ENCODE data around the gene TRPV4.

Gene TRPV4

GRCh38 chr12:109743076-109743910 is 89.9 kb downstream of the TRPV4 start:
- in situ Hi-C loops (cut with MboI; ENCODE audit: low sequenced_read_pairs) = no loop called here

DNA sequence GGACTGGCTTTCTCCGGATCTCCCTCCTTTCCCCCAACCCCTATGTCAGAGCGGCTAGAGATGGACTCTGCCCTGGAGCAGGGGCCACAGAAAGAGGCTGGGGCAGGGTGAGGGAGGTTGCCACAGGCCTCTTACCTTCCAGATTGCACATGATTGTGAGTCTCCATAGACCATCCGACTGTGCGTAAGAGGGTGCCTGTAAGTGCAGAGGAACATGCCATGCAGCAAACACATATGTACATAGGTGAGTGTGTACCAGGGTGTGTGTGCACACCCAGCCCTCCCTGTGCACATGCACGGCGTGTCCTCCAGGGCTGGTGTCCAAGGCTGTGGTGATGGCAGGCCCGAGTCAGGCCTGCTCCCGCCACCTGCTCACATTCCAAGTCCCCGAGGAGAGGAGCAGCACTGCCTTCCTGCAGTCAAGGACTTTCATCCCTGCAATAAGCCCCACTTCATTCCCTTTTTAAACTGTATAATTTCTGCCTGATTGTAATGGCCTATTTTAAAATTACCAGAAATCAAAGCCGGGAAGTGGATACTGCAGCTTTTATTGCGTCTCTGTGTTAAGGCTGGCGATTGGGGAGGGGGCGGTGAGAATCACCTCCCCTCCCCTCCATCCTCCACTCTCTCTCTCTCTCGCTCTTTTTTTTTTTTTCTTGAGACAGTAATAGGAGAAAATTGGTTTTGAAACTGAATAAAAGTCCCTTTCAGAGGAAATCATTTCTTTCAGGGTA is 91.1 kb downstream of the TRPV4 start:
- in situ Hi-C loops (cut with MboI; ENCODE audit: low sequenced_read_pairs) = no loop called here

- in situ Hi-C loops (cut with MboI; ENCODE audit: low sequenced_read_pairs) = no loop called here
Measured at GRCh38 chr12:109741286-109741969, 91.8 kb downstream of the TRPV4 start.

- in situ Hi-C loops (cut with MboI; ENCODE audit: low sequenced_read_pairs) = no loop called here
Measured at GRCh38 chr12:109740694-109741245, 92.4 kb downstream of the TRPV4 start.

DNA sequence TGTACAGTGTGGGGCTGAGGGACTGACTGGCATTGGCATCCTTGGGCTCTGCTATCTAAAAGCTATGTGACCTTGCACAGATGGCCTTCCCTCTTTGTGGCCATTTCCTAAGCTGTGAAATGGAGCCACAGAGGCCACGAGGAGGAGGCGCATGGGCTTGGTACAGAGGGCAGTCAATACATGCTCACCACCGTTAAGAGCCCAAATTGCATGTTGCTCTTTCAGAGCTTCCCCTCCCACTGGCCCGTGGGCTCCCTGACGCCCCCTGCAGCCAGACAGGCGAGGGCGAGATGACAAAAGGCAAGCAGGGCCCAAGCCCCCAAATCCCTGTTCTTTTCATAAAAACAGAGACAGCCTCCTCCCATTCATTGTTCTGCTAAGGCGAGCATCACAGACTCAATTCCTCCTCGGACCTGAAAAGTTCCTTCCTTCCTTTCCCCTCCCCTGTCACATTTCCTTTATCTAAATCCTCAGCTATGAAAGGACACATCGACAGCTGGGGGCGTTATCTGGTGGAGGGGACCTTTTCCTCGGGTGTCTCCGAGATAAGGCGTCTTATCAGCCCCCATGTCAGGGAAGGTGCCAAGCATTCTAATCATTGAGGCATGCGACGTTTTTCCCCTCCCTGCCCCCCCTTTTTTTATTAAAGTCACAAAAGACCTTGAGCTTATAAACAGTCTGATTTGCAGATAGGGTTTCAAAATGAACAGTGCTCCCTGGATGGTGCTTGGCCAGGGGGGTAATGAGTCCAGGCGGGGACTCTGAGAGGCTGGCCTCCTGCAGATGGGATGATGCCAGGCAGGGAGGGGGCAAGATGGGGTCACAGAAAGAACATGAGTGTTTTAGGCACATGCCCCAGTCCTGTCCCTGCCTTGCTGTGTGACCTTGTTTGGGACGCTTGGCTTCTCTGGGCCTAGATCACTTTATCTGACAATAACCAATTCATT is 93.2 kb downstream of the TRPV4 start:
- in situ Hi-C loops (cut with MboI; ENCODE audit: low sequenced_read_pairs) = no loop called here

DNA sequence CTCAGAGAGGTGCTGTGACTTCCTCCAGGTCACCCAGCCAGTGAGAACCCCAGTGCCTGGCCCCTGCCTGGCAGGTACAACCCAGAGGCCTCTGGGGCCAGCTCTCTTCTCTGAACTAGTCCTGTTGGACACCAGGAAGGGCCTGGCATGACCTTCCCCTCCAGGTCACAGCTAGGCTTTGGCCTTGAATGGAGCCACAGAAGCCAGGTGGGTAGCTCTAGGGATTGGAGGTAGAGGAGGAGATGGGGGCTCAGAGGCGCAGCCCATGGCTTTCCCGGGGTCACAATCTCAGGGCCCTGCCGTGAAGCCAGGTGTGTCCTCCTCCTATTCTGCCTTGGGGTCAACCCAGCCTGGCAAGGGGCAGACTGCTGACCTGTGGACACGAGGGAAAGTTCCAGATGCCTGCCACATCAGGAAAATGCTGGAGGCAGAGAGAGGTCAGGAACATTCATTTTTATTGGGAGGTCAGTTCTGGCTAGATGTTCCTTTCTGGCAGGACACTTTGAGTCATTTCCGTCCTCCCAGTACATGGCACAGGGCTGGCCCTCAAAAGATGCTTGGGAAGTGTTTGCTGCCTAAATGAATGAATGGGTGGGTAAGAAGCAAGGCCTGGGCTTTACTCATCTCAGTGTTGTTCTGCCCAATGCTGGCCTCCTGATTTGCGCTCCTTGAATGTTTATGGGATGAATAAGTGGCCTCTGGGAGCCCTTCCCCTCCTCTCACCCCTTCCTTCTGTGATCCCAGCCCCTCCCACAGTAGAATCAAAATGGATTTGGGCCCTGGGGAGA is 94.1 kb downstream of the TRPV4 start:
- in situ Hi-C loops (cut with MboI; ENCODE audit: low sequenced_read_pairs) = no loop called here

GRCh38 chr12:109738209-109738608 is 95.0 kb downstream of the TRPV4 start:
- in situ Hi-C loops (cut with MboI; ENCODE audit: low sequenced_read_pairs) = no loop called here

GRCh38 chr12:109737631-109738030 is 95.6 kb downstream of the TRPV4 start:
- in situ Hi-C loops (cut with MboI; ENCODE audit: low sequenced_read_pairs) = no loop called here

DNA sequence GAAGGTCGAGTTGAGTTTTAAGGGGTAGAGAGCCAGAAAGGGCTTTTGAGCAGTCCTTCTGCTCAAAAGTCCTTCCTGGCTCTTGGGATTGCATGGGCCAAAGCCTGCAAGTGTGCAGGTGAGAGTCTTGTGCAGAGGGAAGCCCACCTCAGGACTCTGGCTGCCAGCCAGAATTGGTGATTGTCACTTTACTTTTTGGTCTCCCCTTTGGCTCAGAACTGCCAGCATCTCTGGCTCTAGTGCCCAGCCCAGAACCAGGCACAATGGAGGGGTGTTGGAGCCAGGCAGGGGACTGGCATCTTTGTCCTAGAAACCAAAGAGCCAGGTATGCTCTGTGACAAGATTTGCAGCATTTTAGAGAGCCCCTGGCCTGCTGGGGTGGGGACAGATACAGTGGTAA is 96.1 kb downstream of the TRPV4 start:
- in situ Hi-C loops (cut with MboI; ENCODE audit: low sequenced_read_pairs) = no loop called here

- in situ Hi-C loops (cut with MboI; ENCODE audit: low sequenced_read_pairs) = no loop called here
Measured at GRCh38 chr12:109736552-109737108, 96.6 kb downstream of the TRPV4 start.

DNA sequence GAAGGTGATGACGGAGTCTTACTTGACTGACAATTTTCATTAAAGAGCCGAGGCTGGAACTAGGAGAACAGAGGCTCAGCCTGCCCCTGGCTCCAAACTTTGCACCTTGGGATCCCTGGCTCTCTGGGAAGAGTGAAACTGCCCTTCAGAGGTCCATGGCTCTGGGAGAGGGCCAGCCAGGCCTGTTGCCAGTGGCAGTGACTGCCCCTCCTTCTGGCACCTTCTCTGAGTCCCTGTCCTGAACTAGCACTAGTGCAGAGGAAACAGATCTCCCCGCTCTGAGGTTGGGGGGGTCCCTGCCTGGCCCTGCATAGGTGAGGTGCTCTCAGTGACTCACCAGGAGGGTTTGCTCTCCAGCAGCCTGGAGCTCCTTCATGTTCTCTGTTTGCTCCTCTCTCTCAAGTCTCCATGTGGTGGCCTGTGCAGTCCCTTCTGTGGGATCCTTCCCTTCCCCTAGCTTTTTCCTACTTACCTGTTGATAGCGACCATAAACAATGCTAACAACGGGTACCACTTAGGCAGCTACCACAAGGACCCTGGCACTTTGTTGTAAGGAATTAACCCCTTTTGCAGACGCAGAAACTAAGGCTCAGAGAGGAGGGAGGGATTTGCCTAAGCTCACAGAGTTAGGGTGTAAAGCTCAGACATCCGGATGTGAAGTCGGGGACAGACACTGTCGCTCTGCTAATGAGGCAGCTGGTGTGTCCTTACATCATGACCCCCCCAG is 97.2 kb downstream of the TRPV4 start:
- in situ Hi-C loops (cut with MboI; ENCODE audit: low sequenced_read_pairs) = no loop called here

DNA sequence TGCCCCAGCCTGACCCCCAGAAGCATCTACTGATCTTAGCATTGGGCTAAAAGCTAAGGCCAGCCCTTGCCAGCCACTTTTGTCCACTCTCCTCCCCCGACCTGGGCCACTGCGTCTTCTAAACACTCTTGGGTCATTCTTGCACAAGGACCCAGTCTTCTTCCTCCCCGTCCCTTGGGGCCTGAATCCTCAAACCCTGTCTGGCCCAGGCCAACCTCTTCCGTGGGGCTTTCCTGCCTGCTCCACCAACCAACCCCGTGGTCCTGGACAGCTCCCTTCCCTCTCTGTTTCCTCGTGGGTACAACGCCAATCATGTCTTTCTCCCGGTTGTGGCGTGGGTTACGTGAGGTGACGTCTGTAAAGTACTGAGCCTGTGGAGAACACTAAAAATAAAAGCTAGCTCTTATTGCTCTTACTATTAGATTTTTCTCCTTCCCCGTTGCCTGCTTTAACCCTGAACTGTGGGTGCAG is 98.1 kb downstream of the TRPV4 start:
- in situ Hi-C loops (cut with MboI; ENCODE audit: low sequenced_read_pairs) = no loop called here

- in situ Hi-C loops (cut with MboI; ENCODE audit: low sequenced_read_pairs) = no loop called here
Measured at GRCh38 chr12:109734219-109735000, 98.8 kb downstream of the TRPV4 start.

Measured in hTERT RPE-1 (cell line).